K562 (cell line): Measurements from ENCODE around the gene AIFM1. TPM values are rescaled to one million over a fixed set of nuclear protein-coding genes. Genes with fewer than 3 reads are reported as not detected.

Source experiments
- BACH1 ChIP-seq: fragments of 200-800 bp; sonication (Bioruptor generic); IDR thresholded peaks from 2 replicates; pipeline ENCODE4 v1.6.1; 2016; ENCODE audit warnings: missing genetic modification characterization, missing compliant biosample characterization
- BHLHE40 ChIP-seq: IDR thresholded peaks from 2 replicates; pipeline ENCODE4 v1.6.1; 2011; ENCODE audit warnings: low read length, improper control_type of control experiment
- CHAMP1 ChIP-seq: fragments of 450-650 bp; IDR thresholded peaks from 2 replicates; pipeline ENCODE4 v1.6.1; 2016; ENCODE audit warnings: mild to moderate bottlenecking
- CHD2 ChIP-seq: IDR thresholded peaks from 2 replicates; pipeline ENCODE4 v1.6.1; 2011; ENCODE audit warnings: low read depth, low read length
- CHD4 ChIP-seq: fragments of 200-600 bp; sonication (generic); IDR thresholded peaks from 3 replicates; pipeline ENCODE4 v1.6.1; 2012; ENCODE audit warnings: low read depth, mild to moderate bottlenecking, mixed read lengths, low read length, inconsistent platforms; ENCODE audit not compliant: insufficient read depth, insufficient replicate concordance, poor library complexity, severe bottlenecking
- EWSR1 ChIP-seq: fragments of 450-650 bp; IDR thresholded peaks from 2 replicates; pipeline ENCODE4 v1.6.1; 2018; ENCODE audit warnings: borderline replicate concordance, mild to moderate bottlenecking, low read depth, moderate library complexity; ENCODE audit not compliant: partially characterized antibody
- HMG20B ChIP-seq: fragments of 250-450 bp; sonication (Bioruptor Pico); IDR thresholded peaks from 2 replicates; pipeline ENCODE4 v1.5.0; 2021; ENCODE audit warnings: mild to moderate bottlenecking
- HOXB6 ChIP-seq: fragments of 250-450 bp; sonication (Bioruptor Pico); IDR thresholded peaks from 2 replicates; pipeline ENCODE4 v1.5.1; 2022; ENCODE audit warnings: mild to moderate bottlenecking, borderline replicate concordance
- MTA1 ChIP-seq: fragments of 450-650 bp; IDR thresholded peaks from 2 replicates; pipeline ENCODE4 v1.6.1; 2017; ENCODE audit warnings: borderline replicate concordance
- NONO ChIP-seq, 2 experiments: fragments of 200-400 bp in 1 of 2; fragments of 450-650 bp in 1 of 2; formaldehyde crosslinking in 1 of 2; IDR thresholded peaks; 2 replicates each; pipeline ENCODE4 v1.6.1; 2017; ENCODE audit warnings: low read depth in 2 of 2, mild to moderate bottlenecking in 2 of 2, moderate library complexity in 2 of 2, low read length in 1 of 2
- POLR2B ChIP-seq: fragments of 450-650 bp; IDR thresholded peaks from 2 replicates; pipeline ENCODE4 v1.6.1; 2018; ENCODE audit warnings: low read depth; ENCODE audit not compliant: partially characterized antibody
- PTRF ChIP-seq: fragments of 450-650 bp; IDR thresholded peaks from 2 replicates; pipeline ENCODE4 v1.6.1; 2016; ENCODE audit warnings: mild to moderate bottlenecking, missing genetic modification characterization, missing compliant biosample characterization
- PTTG1 ChIP-seq: fragments of 450-650 bp; IDR thresholded peaks from 2 replicates; pipeline ENCODE4 v1.6.1; 2016; ENCODE audit warnings: low read depth, mild to moderate bottlenecking, missing genetic modification characterization, missing compliant biosample characterization
- PYGO2 ChIP-seq: fragments of 450-650 bp; IDR thresholded peaks from 2 replicates; pipeline ENCODE4 v1.6.1; 2016; ENCODE audit warnings: mild to moderate bottlenecking, missing genetic modification characterization, moderate library complexity, missing compliant biosample characterization
- RB1 ChIP-seq: fragments of 450-650 bp; IDR thresholded peaks from 2 replicates; pipeline ENCODE4 v1.6.1; 2017; ENCODE audit warnings: low read depth, mild to moderate bottlenecking
- RBM17 ChIP-seq: fragments of 200-400 bp; formaldehyde crosslinking; IDR thresholded peaks from 2 replicates; pipeline ENCODE4 v1.6.1; 2017; ENCODE audit warnings: low read depth, mild to moderate bottlenecking, low read length, borderline replicate concordance
- SETDB1 ChIP-seq: IDR thresholded peaks from one replicate; pipeline ENCODE4 v1.6.1; 2012; ENCODE audit warnings: low read length, control low read depth, inconsistent platforms
- TAF1 ChIP-seq: IDR thresholded peaks from 2 replicates; pipeline ENCODE4 v1.6.1; 2011; ENCODE audit warnings: mild to moderate bottlenecking, low read length, moderate library complexity; ENCODE audit not compliant: insufficient read depth, control insufficient read depth, severe bottlenecking; ENCODE audit errors: extremely low read depth
- TAF7 ChIP-seq: fragments of 450-650 bp; IDR thresholded peaks from 2 replicates; pipeline ENCODE4 v1.6.1; 2016; ENCODE audit warnings: missing genetic modification characterization, missing compliant biosample characterization
- ZFP1 ChIP-seq: fragments of 450-650 bp; formaldehyde crosslinking; IDR thresholded peaks from 2 replicates; pipeline ENCODE4 v1.4.0; 2020; ENCODE audit warnings: mild to moderate bottlenecking, mixed read lengths
- ZFP91 ChIP-seq: sonication (generic); formaldehyde crosslinking; IDR thresholded peaks from 2 replicates; pipeline ENCODE4 v1.8.0; 2022; ENCODE audit warnings: mild to moderate bottlenecking, missing genetic modification reagents
- ZNF121 ChIP-seq: sonication (generic); formaldehyde crosslinking; conservative IDR thresholded peaks from 2 replicates; pipeline ENCODE4 v1.8.0; 2022; ENCODE audit warnings: missing genetic modification reagents
- ZNF512 ChIP-seq: IDR thresholded peaks from 2 replicates; pipeline ENCODE4 v1.6.1; 2016; ENCODE audit warnings: missing genetic modification characterization, missing compliant biosample characterization
- ZNF699 ChIP-seq: fragments of 250-450 bp; sonication (Bioruptor Pico); IDR thresholded peaks from 2 replicates; pipeline ENCODE4 v1.8.0; 2021; ENCODE audit warnings: mild to moderate bottlenecking, moderate library complexity; ENCODE audit not compliant: insufficient replicate concordance
- polyA plus RNA-seq, 8 experiments: library from polyadenylated mRNA; depleted of rRNA in 4 of 8; stranded (reverse) in 5 of 8; unstranded in 3 of 8; fragments of >200 nt; fragmentation: Nextera tagmentation in 2 of 8; fragmentation: Illumina TruSeq in 1 of 8; extraction: Ambion mirVana in 2 of 8; extraction: Trizol in 1 of 8; gene quantifications; 2 replicates each; pipeline versions ENCODE4 v1.2.1 to v1.2.3, GENCODE V29; 2011 to 2014; ENCODE audit warnings: inconsistent platforms in 1 of 8, missing spikeins in 1 of 8
- total RNA-seq, 7 experiments: library from RNA; depleted of rRNA in 6 of 7; stranded (reverse); fragments of >200 nt in 6 of 7; fragmentation: Illumina TruSeq in 2 of 7; extraction: Trizol in 2 of 7; gene quantifications; 2 replicates each; pipeline versions ENCODE4 v1.2.1 to v1.2.3, GENCODE V29; 2011 to 2021; ENCODE audit warnings: low replicate concordance in 1 of 7

Gene AIFM1
- total and polyA plus RNA-seq, 9 of the 15 experiments (the other 6 are each of a cell fraction or from before 2014, with no cell fraction given) = 51.0 to 117 (median 91.2) TPM

- TF ChIP-seq CHD2 = no peak
- TF ChIP-seq HMG20B (CRISPR knock-in tag) = no peak
- no peak for TF ChIP-seq PTTG1 (tag)
- peak; percentile 85 for TF ChIP-seq CHAMP1
- TF ChIP-seq PTRF (tag) = no peak
- TF ChIP-seq SETDB1 = no peak
- no peak for TF ChIP-seq TAF7
- TF ChIP-seq HOXB6 (CRISPR knock-in tag) = no peak
- TF ChIP-seq ZFP91 (CRISPR knock-in tag) = no peak
- TF ChIP-seq ZNF699 (CRISPR knock-in tag) = no peak
- TF ChIP-seq PYGO2 (tag) = peak; percentile 85
- peak; percentile 74 for TF ChIP-seq BHLHE40
- no peak for TF ChIP-seq EWSR1
- no peak for TF ChIP-seq ZNF121 (CRISPR knock-in tag)
- TF ChIP-seq ZFP1 (CRISPR knock-in tag) = no peak
- no peak for TF ChIP-seq RBM17
- no peak for TF ChIP-seq CHD4
- peak; percentile 34 for TF ChIP-seq TAF1
- TF ChIP-seq NONO (IDR thresholded peaks at IDR 0.05; ENCODE audit: low read depth in 2 of 2, low read length in 1 of 2) = peak in 1 of 2 experiments; percentile 84; a peak in 1 of 4 replicates
- no peak for TF ChIP-seq RB1
- peak; percentile 83 for TF ChIP-seq BACH1 (tag)
- peak; percentile 80; the same call in 1 of the 2 replicates for TF ChIP-seq MTA1
- no peak for TF ChIP-seq POLR2B
- no peak for TF ChIP-seq ZNF512 (tag)
Observed at GRCh38 chrX:130179579-130180215, 14.1 kb upstream of the AIFM1 start (continued).
